PFSK-1 (cell line): ENCODE data around the gene RPL36.

Experiments
- POLR2AphosphoS5 ChIP-seq: IDR thresholded peaks from 2 replicates; pipeline ENCODE4 v1.6.1; 2012; ENCODE audit warnings: low read depth, mild to moderate bottlenecking, control low read depth, low read length, moderate library complexity
- SIN3A ChIP-seq: IDR thresholded peaks from 2 replicates; pipeline ENCODE4 v1.6.1; 2012; ENCODE audit warnings: mild to moderate bottlenecking, low read length, moderate library complexity, borderline replicate concordance; ENCODE audit not compliant: insufficient read depth

DNA sequence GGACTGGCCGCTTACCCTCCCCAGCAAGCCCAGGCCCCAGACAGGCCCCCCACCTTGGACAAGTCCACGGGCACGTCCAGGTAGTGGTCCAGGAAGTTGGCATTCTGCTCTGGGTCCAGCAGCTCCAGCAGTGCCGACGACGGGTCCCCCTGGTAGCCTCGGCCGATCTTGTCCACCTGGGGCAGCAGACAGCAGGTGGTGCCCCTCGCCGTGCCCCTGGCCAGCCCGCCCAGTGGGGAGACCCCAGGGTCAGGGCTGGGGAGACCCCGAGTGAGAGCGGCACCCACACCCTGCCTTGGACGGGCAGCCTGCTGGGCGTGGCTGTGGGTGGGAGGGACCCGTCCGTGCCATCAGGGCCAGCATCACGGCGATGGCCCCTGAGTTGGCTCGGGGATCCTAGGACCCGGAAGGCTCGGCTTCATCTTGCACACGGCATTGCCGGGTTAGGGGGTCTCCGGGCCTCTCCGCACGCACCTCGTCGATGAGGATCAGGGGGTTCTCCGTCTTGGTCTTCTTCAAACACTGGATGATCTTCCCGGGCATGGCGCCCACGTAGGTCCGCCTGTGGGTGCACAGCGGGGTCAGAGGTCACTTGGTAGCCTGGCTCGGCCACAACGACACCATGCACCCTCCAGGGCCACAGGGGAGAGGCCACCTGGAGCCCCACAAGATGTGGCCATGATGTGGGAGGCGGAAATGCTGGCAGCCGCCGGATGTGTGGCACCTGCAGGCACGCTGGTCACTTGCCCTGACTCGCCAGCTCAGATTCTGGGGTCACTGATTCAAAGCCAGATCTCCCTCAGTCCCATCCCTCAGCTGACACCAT lies 6.3 kb downstream of the RPL36 start:
- TF ChIP-seq POLR2AphosphoS5 (no peak), SIN3A (no peak)
